HCT116 (cell line): ENCODE data around the gene SERINC5. TPM values are rescaled to one million over a fixed set of nuclear protein-coding genes. Genes with fewer than 3 reads are reported as not detected.

Source experiments
- ATAC-seq: fragments of 200-7000 bp; cut with Tn5 transposase; 2 replicates; pipeline ENCODE4 v1.9.1; 2020; ENCODE audit warnings: mild to moderate bottlenecking, moderate library complexity
- BruUV-seq: library from RNA; stranded (reverse); fragments of 400-500 nt; replicated peaks from 2 replicates; lab custom pipeline; 2021; lab: Mats Ljungman, UMichigan
- CTCF ChIA-PET: fragments of 300-600 bp; sonication (Branson Sonifier 250); formaldehyde crosslinking; loops from one replicate; lab custom pipeline; 2021; ENCODE audit warnings: antibody characterized with exemption; lab: Charles Lee
- POLR2A ChIA-PET: fragments of 300-600, 350-600 bp; sonication (Branson Sonifier 250); formaldehyde crosslinking; loops from one replicate; lab custom pipeline; 2021; ENCODE audit warnings: antibody characterized with exemption; lab: Charles Lee
- RAD21 ChIA-PET, 2 experiments: fragments of 300-600 bp; sonication (Branson Sonifier 250); formaldehyde crosslinking; loops; one replicate each; lab custom pipeline; 2023; ENCODE audit warnings: low total read pairs in 2 of 2; ENCODE audit not compliant: uncharacterized antibody in 2 of 2, unreplicated experiment in 2 of 2, low non-redundant PET in 1 of 2; lab: Charles Lee
- DNase-seq: peaks from one replicate; pipeline ENCODE4 v3.0.0-alpha.2; 2010; ENCODE audit warnings: low read depth, low spot score
- H2AFZ ChIP-seq: fragments of 200-600 bp; shearing (Covaris generic), sonication (generic); 2 replicates; pipeline ENCODE4 v1.6.1; 2017; ENCODE audit warnings: low read depth, mixed run types, mixed read lengths, antibody characterized with exemption, low read length; ENCODE audit not compliant: poor library complexity, severe bottlenecking
- H3K27ac ChIP-seq: 2 replicates; pipeline ENCODE4 v1.5.1; 2012; ENCODE audit warnings: low read depth, low read length
- H3K27me3 ChIP-seq: fragments of 200-600 bp; sonication (generic); 2 replicates; pipeline ENCODE4 v1.6.1; 2016; ENCODE audit warnings: mixed run types, low read length, mixed read lengths; ENCODE audit not compliant: insufficient read depth
- H3K36me3 ChIP-seq, 2 experiments: fragments of 200-500 bp in 1 of 2; fragments of 200-600 bp in 1 of 2; sonication (Bioruptor generic) in 1 of 2; sonication (generic) in 1 of 2; 2 replicates each; pipeline versions ENCODE4 v1.5.1 to v1.6.1; 2014 to 2016; ENCODE audit warnings: low read length in 2 of 2, inconsistent platforms in 1 of 2, mixed read lengths in 1 of 2, mixed run types in 1 of 2; ENCODE audit not compliant: insufficient read depth in 2 of 2, control insufficient read depth in 1 of 2
- H3K4me1 ChIP-seq, 2 experiments: fragments of 200-600 bp in 1 of 2; sonication (generic) in 1 of 2; 2 replicates each; pipeline versions ENCODE4 v1.5.1 to v1.6.1; 2012 to 2017; ENCODE audit warnings: low read length in 2 of 2, inconsistent platforms in 1 of 2, mild to moderate bottlenecking in 1 of 2, mixed read lengths in 1 of 2, mixed run types in 1 of 2, moderate library complexity in 1 of 2; ENCODE audit not compliant: insufficient read depth in 2 of 2, control insufficient read depth in 1 of 2
- H3K4me2 ChIP-seq: fragments of 200-600 bp; sonication (generic); 2 replicates; pipeline ENCODE4 v1.6.1; 2017; ENCODE audit warnings: mixed run types, low read length, mixed read lengths
- H3K4me3 ChIP-seq, 2 experiments: fragments of 200-600 bp in 1 of 2; sonication (generic) in 1 of 2; replicated peaks in 1 of 2; 2 replicates each; pipeline ENCODE4 v1.5.1; 2011 to 2016; ENCODE audit warnings: low read length in 2 of 2, control low read depth in 1 of 2, low read depth in 1 of 2, mild to moderate bottlenecking in 1 of 2, mixed read lengths in 1 of 2, mixed run types in 1 of 2
- H3K79me2 ChIP-seq: fragments of 200-600 bp; sonication (generic); 2 replicates; pipeline ENCODE4 v1.6.1; 2017; ENCODE audit warnings: mild to moderate bottlenecking, mixed run types, low read length, moderate library complexity, mixed read lengths; ENCODE audit not compliant: insufficient read depth
- H3K9ac ChIP-seq: fragments of 200-600 bp; sonication (generic); 2 replicates; pipeline ENCODE4 v1.6.1; 2016; ENCODE audit warnings: low read length, mixed read lengths
- H3K9me2 ChIP-seq: fragments of 200-600 bp; sonication (generic), shearing (Covaris generic); 2 replicates; pipeline ENCODE4 v1.6.1; 2017; ENCODE audit warnings: mixed run types, mild to moderate bottlenecking, moderate library complexity; ENCODE audit not compliant: insufficient read depth
- H3K9me3 ChIP-seq, 2 experiments: fragments of 200-500 bp in 1 of 2; fragments of 200-600 bp in 1 of 2; sonication (Bioruptor generic) in 1 of 2; sonication (generic) in 1 of 2; 2 replicates each; pipeline ENCODE4 v1.6.1; 2014 to 2017; ENCODE audit warnings: low read length in 2 of 2, mixed read lengths in 2 of 2, inconsistent platforms in 1 of 2, low read depth in 1 of 2, mild to moderate bottlenecking in 1 of 2, mixed run types in 1 of 2, moderate library complexity in 1 of 2; ENCODE audit not compliant: control insufficient read depth in 1 of 2, insufficient read depth in 1 of 2
- H4K20me1 ChIP-seq: fragments of 200-600 bp; sonication (generic), shearing (Covaris generic); 2 replicates; pipeline ENCODE4 v1.6.1; 2017; ENCODE audit warnings: mixed run types, mild to moderate bottlenecking, moderate library complexity; ENCODE audit not compliant: insufficient read depth
- ATF3 ChIP-seq: IDR thresholded peaks from 2 replicates; pipeline ENCODE4 v1.6.1; 2012
- CEBPB ChIP-seq: IDR thresholded peaks from 2 replicates; pipeline ENCODE4 v1.6.1; 2012; ENCODE audit warnings: low read depth
- EGR1 ChIP-seq: IDR thresholded peaks from 2 replicates; pipeline ENCODE4 v1.6.1; 2012; ENCODE audit warnings: low read depth
- EZH2 ChIP-seq: fragments of 200-600 bp; sonication (generic); IDR thresholded peaks from 2 replicates; pipeline ENCODE4 v1.6.1; 2017; ENCODE audit warnings: antibody characterized with exemption, mixed run types
- MAX ChIP-seq: IDR thresholded peaks from 2 replicates; pipeline ENCODE4 v1.6.1; 2012
- POLR2AphosphoS5 ChIP-seq: IDR thresholded peaks from 2 replicates; pipeline ENCODE4 v1.6.1; 2011; ENCODE audit warnings: mild to moderate bottlenecking, low read depth, low read length, moderate library complexity
- RAD21 ChIP-seq: IDR thresholded peaks from 2 replicates; pipeline ENCODE4 v1.6.1; 2012; ENCODE audit warnings: low read depth, mild to moderate bottlenecking
- SIN3A ChIP-seq: IDR thresholded peaks from 2 replicates; pipeline ENCODE4 v1.6.1; 2012; ENCODE audit warnings: low read depth
- SRF ChIP-seq: IDR thresholded peaks from 2 replicates; pipeline ENCODE4 v1.6.1; 2012; ENCODE audit warnings: low read depth
- YY1 ChIP-seq: IDR thresholded peaks from 2 replicates; pipeline ENCODE4 v1.6.1; 2011; ENCODE audit warnings: low read length, low read depth, moderate library complexity, mild to moderate bottlenecking; ENCODE audit not compliant: insufficient replicate concordance; ENCODE audit errors: extremely low read depth
- ZBTB33 ChIP-seq: IDR thresholded peaks from 2 replicates; pipeline ENCODE4 v1.6.1; 2011; ENCODE audit warnings: mild to moderate bottlenecking, low read length, moderate library complexity; ENCODE audit not compliant: insufficient replicate concordance; ENCODE audit errors: extremely low read depth
- ZFX ChIP-seq: fragments of 450-650 bp; IDR thresholded peaks from 2 replicates; pipeline ENCODE4 v1.6.1; 2017
- ZNF274 ChIP-seq: fragments of 200-500 bp; sonication (Bioruptor generic); IDR thresholded peaks from 2 replicates; pipeline ENCODE4 v1.6.1; 2014; ENCODE audit warnings: mild to moderate bottlenecking, low read depth, low read length, inconsistent platforms
- intact Hi-C: fragments of 100-400 bp; cut with micrococcal nuclease; formaldehyde crosslinking; loops from 2 replicates; pipeline ENCODE4 v1.10.0; 2022
- total RNA-seq: library from RNA; stranded (reverse); gene quantifications from one replicate; pipeline ENCODE4 v1.2.1, GENCODE V29; 2021; ENCODE audit not compliant: unreplicated experiment

Gene SERINC5
- total RNA-seq, 1 experiment from 2014 or later = 39.3 TPM

- H2AFZ ChIP-seq = no peak overlapping the region
- TF ChIP-seq EGR1 (no peak), EZH2 (no peak), SRF (no peak), MAX (no peak), ZBTB33 (no peak), SIN3A (no peak), POLR2AphosphoS5 (no peak), CEBPB (no peak), ZNF274 (no peak), ZFX (no peak), RAD21 (no peak), YY1 (no peak), ATF3 (no peak)
- H3K27me3 ChIP-seq = no peaks in the 10 kb centered on the region
- ATAC-seq (no peak), DNase-seq (no peak)
- H3K36me3 ChIP-seq = no peaks in the 10 kb centered on the region
- H3K9me3 ChIP-seq = no peaks in the 10 kb centered on the region; a peak in 1 of 4 replicates
- no peak overlapping the region for H3K4me3 ChIP-seq
- no peak overlapping the region for H3K9ac ChIP-seq
- BruUV-seq = no TSS peak
- no peaks in the 10 kb centered on the region for H3K79me2 ChIP-seq
- CTCF ChIA-PET = no interaction called here
- intact Hi-C loops = no loop called here
- H3K9me2 ChIP-seq = no peaks in the 10 kb centered on the region
- POLR2A ChIA-PET = no interaction called here
- RAD21 ChIA-PET = no interaction called here
- H4K20me1 ChIP-seq = no peaks in the 10 kb centered on the region
- no peak overlapping the region for H3K4me2 ChIP-seq
- H3K4me1 ChIP-seq = peaks cover 6 to 14% of the 10 kb centered on the region in 2 experiments; a peak in 2 of 4 replicates
- H3K27ac ChIP-seq = no peak overlapping the region
These were observed 128.7 kb downstream of the SERINC5 start for GRCh38 chr5:80127116-80127552.
